Brain microvascular endothelial cell (primary cell): ENCODE results near the gene DHX38.

Source experiments
- DNase-seq: peaks from one replicate; pipeline ENCODE4 v3.0.0-alpha.2; 2020
- H3K27ac ChIP-seq: fragments of 250-450 bp; sonication (Bioruptor Pico); 2 replicates; pipeline ENCODE4 v1.5.1; 2020; ENCODE audit warnings: mild to moderate bottlenecking, moderate library complexity
- H3K27me3 ChIP-seq: fragments of 250-450 bp; sonication (Bioruptor Pico); replicated peaks from 2 replicates; pipeline ENCODE4 v1.5.1; 2020; ENCODE audit warnings: mild to moderate bottlenecking
- H3K36me3 ChIP-seq: fragments of 250-450 bp; sonication (Bioruptor Pico); replicated peaks from 2 replicates; pipeline ENCODE4 v1.5.1; 2020; ENCODE audit warnings: mild to moderate bottlenecking
- H3K4me3 ChIP-seq: 2 replicates; pipeline ENCODE4 v1.5.1; 2011; ENCODE audit warnings: low read depth, mild to moderate bottlenecking, control low read depth, low read length, moderate library complexity
- in situ Hi-C: cut with HindIII; loops from 2 replicates; pipeline ENCODE4 v1.10.0; 2017; ENCODE audit warnings: low sequenced_read_pairs, low pct_ligation_motif_present
- TF ChIP-seq, protein P1 (sequence below): IDR thresholded peaks from 2 replicates; pipeline ENCODE4 v1.5.1; 2011; ENCODE audit warnings: low read depth, mild to moderate bottlenecking, moderate library complexity, low read length, control low read depth, inconsistent platforms; ENCODE audit errors: missing control alignments

The DHX38 gene

DNA sequence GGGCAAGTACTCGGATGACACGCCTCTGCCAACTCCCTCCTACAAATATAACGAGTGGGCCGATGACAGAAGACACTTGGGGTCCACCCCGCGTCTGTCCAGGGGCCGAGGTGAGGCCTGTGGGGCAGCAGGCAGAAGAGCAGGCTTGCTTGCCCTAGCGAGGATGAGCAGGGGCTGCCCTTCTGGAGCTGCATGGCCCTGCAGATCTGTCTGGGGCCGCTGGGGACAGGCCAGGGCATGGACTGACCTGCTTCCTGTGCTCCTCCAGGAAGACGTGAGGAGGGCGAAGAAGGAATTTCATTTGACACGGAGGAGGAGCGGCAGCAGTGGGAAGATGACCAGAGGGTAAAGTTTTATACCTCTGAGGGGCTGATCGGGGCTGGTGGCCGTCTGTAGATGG lies 5.3 kb downstream of the DHX38 start:
- H3K4me3 ChIP-seq, result no peak overlapping the region
- H3K27ac ChIP-seq, result no peak overlapping the region
- H3K36me3 ChIP-seq, result peaks cover 64% of the 10 kb centered on the region
- in situ Hi-C loops, result no loop called here
- TF ChIP-seq, protein P1, sequence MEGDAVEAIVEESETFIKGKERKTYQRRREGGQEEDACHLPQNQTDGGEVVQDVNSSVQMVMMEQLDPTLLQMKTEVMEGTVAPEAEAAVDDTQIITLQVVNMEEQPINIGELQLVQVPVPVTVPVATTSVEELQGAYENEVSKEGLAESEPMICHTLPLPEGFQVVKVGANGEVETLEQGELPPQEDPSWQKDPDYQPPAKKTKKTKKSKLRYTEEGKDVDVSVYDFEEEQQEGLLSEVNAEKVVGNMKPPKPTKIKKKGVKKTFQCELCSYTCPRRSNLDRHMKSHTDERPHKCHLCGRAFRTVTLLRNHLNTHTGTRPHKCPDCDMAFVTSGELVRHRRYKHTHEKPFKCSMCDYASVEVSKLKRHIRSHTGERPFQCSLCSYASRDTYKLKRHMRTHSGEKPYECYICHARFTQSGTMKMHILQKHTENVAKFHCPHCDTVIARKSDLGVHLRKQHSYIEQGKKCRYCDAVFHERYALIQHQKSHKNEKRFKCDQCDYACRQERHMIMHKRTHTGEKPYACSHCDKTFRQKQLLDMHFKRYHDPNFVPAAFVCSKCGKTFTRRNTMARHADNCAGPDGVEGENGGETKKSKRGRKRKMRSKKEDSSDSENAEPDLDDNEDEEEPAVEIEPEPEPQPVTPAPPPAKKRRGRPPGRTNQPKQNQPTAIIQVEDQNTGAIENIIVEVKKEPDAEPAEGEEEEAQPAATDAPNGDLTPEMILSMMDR, result no peak
- no peaks in the 10 kb centered on the region for H3K27me3 ChIP-seq
- DNase-seq, result no peak

DNA sequence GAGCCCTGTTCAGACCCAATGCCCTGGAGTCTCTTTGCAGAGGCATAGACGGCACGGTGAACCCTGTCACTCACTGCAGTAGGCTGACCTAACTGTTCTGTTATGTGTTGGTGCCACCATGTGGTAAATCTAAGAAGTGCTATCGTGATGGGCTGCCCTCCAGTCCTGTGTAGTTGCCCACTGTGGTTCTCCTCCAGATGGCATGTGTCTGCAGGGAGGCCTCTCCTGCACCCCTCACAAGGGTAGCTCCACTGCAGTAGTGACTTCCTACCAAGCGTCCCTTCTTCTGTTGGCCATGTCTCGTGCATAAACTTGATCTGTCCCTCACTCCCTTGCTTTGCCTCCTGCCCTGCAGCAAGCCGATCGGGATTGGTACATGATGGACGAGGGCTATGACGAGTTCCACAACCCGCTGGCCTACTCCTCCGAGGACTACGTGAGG lies 5.8 kb downstream of the DHX38 start:
- peak; percentile 68 for DNase-seq
- TF ChIP-seq, protein P1, result peak; percentile 69
- H3K27ac ChIP-seq, result no peak overlapping the region
- peaks cover 69% of the 10 kb centered on the region for H3K36me3 ChIP-seq
- in situ Hi-C loops, result no loop called here
- H3K27me3 ChIP-seq, result no peaks in the 10 kb centered on the region
- H3K4me3 ChIP-seq, result no peak overlapping the region

DNA sequence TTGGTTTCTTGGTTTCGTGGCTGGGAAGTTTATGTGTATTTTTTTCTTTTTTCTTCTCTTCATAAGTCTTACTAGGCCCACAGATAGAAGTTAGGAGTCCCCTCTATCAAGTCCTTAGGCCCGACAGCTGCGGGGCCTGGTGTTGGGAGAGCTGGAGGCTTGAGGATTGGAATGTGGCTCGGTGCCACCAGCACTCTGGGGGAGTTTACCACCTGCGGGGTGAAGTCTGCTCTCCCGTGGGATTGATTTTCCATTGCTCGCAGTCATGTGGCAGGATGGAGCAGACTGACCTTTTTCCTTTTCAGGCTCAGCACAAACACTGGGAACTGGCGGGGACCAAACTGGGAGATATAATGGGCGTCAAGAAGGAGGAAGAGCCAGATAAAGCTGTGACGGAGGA lies 7.5 kb downstream of the DHX38 start:
- in situ Hi-C loops, result no loop called here
- DNase-seq, result no peak
- TF ChIP-seq, protein P1, result no peak

GRCh38 chr16:72104905-72105304 lies 11.3 kb downstream of the DHX38 start:
- DNase-seq, result no peak
- peaks cover 87% of the 10 kb centered on the region for H3K36me3 ChIP-seq

More for the DNA sequence above, 7.5 kb downstream of the DHX38 start:
- peaks cover 84% of the 10 kb centered on the region for H3K36me3 ChIP-seq
- no peaks in the 10 kb centered on the region for H3K27me3 ChIP-seq
- H3K4me3 ChIP-seq, result no peak overlapping the region
- no peak overlapping the region for H3K27ac ChIP-seq

GRCh38 chr16:72105978-72106377 lies 12.3 kb downstream of the DHX38 start:
- no peak for DNase-seq
- TF ChIP-seq, protein P1, result no peak
- Histone ChIP-seq H3K27ac (no peak overlapping the region), H3K27me3 (no peaks in the 10 kb centered on the region), H3K36me3 (peaks cover 87% of the 10 kb centered on the region), H3K4me3 (no peak overlapping the region)
- in situ Hi-C loops, result no loop called here

More at GRCh38 chr16:72104905-72105304, 11.3 kb downstream of the DHX38 start:
- TF ChIP-seq, protein P1, result no peak
- H3K27ac ChIP-seq, result no peak overlapping the region
- in situ Hi-C loops, result no loop called here
- H3K4me3 ChIP-seq, result no peak overlapping the region
- H3K27me3 ChIP-seq, result no peaks in the 10 kb centered on the region

GRCh38 chr16:72107371-72107770 lies 13.7 kb downstream of the DHX38 start:
- Histone ChIP-seq H3K27me3 (no peaks in the 10 kb centered on the region), H3K4me3 (no peak overlapping the region), H3K36me3 (peaks cover 91% of the 10 kb centered on the region), H3K27ac (no peak overlapping the region)
- DNase-seq, result no peak
- in situ Hi-C loops, result no loop called here
- TF ChIP-seq, protein P1, result no peak
